HG03575 (cell line): ENCODE data around the gene NGB.

ENCODE experiments used
- ATAC-seq: cut with Tn5 transposase; IDR thresholded peaks from one replicate; pipeline ENCODE4 v1.9.1; 2021; ENCODE audit not compliant: unreplicated experiment, insufficient number of reproducible peaks, low FRiP score; ENCODE audit errors: extremely low read depth

NGB gene

DNA sequence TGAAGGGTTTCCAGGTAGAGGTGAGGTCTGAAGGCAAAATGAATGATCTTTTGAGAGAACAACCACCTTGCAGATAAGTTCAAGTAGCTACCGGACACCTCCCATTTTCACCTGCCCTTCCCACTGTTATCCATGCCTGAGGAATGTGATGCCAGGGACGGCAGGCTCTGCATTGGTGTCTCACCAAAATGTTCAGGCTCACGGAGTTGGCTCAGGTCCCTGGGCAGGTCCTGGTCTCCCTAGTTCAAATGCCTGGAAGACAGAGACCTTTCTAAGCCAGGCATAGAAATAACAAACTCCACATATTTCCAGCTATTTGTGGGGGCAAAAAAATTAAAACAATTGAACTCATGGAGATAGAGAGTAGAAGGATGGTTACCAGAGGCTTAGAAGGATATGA lies 53.5 kb downstream of the NGB start:
- no peak for ATAC-seq
